Measurements from ENCODE around the gene EVX2.

The EVX2 gene

GRCh38 chr2:176085120-176085788, 1.5 kb upstream of the EVX2 start:
- no peak for TF ChIP-seq ZFX (IDR thresholded peaks at IDR 0.05)
- H3K27ac ChIP-seq: no peak overlapping the region

GRCh38 chr2:176084611-176085119, 903 bp upstream of the EVX2 start:
- no peak overlapping the region for H3K27ac ChIP-seq
- no peak for TF ChIP-seq CTCF (conservative IDR thresholded peaks at IDR 0.05)
- TF ChIP-seq ZFX (IDR thresholded peaks at IDR 0.05): no peak

GRCh38 chr2:176082824-176083751, 674 bp downstream of the EVX2 start:
- no peak overlapping the region for H3K27ac ChIP-seq
- no peak for TF ChIP-seq CTCF (conservative IDR thresholded peaks at IDR 0.05)
- no peak for TF ChIP-seq ZFX (IDR thresholded peaks at IDR 0.05)

- TF ChIP-seq CTCF (conservative IDR thresholded peaks at IDR 0.05): no peak
- no peak for TF ChIP-seq ZFX (IDR thresholded peaks at IDR 0.05)
Measured at GRCh38 chr2:176082525-176082823, 1.3 kb downstream of the EVX2 start.

GRCh38 chr2:176081837-176082524, 1.8 kb downstream of the EVX2 start:
- TF ChIP-seq CTCF (conservative IDR thresholded peaks at IDR 0.05): no peak
- no peak for TF ChIP-seq ZFX (IDR thresholded peaks at IDR 0.05)
- no peak overlapping the region for H3K27ac ChIP-seq

More at GRCh38 chr2:176082525-176082823, 1.3 kb downstream of the EVX2 start:
- H3K27ac ChIP-seq: no peak overlapping the region

GRCh38 chr2:176081376-176081836, 2.4 kb downstream of the EVX2 start:
- no peak overlapping the region for H3K27ac ChIP-seq
- TF ChIP-seq ZFX (IDR thresholded peaks at IDR 0.05) (no peak), CTCF (conservative IDR thresholded peaks at IDR 0.05) (no peak)

- 0 out of 2 replicates have a peak, but pooled peaks have one; percentile 33 for TF ChIP-seq CTCF (conservative IDR thresholded peaks at IDR 0.05)
- no peak for TF ChIP-seq ZFX (IDR thresholded peaks at IDR 0.05)
- no peak overlapping the region for H3K27ac ChIP-seq
Measured at GRCh38 chr2:176080540-176081375, 3.0 kb downstream of the EVX2 start.
